Amniotic epithelial cell (primary cell): ENCODE data around the gene USP48.

Experiments
- DNase-seq: peaks from one replicate; pipeline ENCODE4 v3.0.0-alpha.2; 2010; ENCODE audit warnings: low read depth

The USP48 gene

DNA sequence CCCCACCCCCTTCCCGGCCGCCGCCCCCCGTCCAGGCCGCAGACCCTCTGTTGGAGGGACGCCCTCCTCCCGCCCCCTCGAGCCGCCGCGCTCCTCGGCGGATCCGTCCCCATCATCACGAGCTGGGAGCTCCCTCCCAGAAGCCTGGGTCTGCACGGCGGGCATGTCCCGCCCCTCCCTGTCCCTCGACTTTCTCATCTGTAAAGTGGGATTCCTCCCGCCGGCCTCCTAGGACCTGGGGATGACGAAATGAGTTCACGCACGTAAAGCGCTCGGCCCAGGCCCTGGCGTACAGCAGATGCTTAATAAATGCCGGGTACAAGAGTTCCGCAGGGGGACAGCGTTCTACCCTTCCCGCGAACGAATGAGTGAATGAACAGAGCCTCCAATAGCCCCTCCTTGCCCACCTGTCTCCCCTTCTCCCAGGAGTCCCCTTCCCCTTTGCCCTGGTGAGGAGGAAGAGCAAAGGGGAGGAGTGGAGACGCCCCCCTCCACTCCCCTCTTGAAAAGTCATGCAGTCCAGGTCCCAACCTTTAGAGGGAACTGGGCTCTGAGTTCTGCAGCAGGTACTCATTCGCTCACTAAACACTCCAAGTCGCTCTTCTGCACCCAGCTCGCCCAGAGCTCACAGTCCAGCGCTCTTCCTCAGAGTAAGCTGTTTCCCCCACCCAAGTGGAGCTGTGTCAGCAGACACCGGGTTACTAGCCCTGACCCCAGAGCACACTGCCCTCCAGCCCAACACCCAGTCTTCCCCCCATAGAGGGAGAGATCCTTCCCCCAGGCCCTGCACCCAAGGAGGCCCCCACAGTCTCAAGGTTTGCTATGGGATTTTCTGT is 130.6 kb downstream of the USP48 start:
- no peak for DNase-seq

DNA sequence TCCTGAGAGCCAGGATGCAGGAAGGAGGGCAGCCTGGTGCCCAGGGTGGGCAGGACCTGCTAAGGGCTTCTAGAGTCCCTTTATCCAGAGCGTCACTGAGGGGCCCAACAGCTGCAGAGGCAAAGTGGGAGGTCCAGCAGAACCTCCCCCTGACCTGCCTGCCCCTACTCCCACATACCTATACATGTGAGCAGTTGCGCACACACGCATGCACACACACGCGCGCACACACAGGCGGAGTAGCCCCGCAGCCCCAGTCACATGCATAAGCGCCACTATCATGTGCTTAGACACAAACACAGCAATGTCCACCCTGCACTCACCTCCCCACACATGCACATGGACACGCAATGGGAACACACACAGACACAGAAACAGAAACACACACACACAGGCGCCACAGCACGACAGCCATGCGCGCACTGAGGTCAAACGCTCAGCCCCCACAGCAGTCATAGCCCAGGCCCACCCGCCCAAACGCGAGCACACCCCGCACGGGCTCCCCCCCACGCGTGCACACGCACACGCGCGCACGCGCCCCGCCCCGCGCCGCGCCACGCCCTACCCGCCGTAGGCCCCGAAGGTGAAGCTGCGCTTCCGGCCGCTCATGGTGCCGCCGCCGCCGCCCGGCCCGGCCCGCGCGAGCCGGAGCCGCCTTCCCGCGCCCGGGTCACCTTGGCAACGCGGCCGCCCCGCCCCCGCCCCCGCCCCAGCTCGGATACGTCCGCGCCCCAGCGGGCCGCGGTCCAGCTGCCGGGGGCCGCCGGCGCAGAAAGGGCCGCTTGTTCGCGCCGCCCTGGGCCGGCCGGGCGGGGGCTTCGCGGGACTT is 131.5 kb downstream of the USP48 start:
- DNase-seq = no peak

DNA sequence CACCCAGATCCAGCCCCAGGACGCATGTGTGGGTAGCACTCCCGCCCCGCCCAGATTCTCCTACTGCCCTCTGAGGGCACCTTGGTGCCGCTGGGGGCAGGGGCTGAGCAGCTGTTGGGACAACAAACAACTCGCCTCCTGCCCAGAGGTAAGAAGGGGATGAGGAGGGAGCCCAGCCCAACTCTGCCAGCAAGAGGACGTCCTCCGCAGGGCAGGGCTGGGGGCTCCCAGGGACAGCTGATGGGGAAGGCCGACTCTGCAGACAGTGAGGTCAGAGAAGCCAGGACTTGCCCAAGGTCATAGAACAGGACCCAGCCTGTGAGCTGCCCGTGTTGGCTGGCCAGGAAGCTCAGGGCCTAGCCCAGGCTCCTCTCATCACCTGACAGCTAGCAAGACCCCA is 132.5 kb downstream of the USP48 start:
- DNase-seq = no peak

DNA sequence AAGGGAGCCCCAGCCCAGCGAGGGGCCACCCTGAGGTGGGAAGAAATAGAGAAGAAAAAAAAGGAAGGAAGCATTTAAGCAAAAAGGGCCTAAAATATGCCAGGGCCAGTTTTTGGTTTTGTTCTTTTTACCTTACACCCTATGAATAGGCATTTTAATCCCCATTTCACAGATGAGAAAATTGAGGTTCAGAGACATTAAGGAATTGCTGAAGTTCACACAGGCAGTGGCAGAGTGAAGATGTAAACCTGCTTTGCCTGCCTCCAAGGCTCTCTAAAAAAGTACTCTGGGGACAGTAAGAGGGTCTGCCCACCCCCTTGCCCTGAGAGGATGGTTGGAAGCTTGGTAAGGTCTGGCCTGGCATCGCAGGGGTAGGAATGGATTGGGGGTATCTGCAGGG is 133.6 kb downstream of the USP48 start:
- no peak for DNase-seq

DNA sequence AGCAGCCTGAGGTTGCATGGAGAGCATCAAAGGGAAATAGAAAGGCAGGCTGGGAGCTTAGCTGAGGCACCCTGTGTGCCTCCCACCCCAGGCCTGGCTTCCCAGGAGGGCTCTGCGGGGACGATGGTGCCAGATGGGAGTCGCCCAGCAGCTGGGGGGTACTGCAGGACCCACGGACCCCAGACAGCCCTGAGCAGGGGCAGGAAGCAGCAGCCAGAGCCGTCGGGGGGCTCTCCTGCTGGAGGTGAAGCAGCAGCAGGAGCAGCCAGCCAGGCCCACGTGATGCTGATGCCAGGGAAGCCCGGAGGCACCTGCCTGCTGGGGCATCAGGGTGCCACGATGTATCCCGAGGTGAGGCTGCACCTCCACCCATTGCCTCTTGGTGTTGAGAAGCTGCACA is 134.2 kb downstream of the USP48 start:
- no peak for DNase-seq

DNA sequence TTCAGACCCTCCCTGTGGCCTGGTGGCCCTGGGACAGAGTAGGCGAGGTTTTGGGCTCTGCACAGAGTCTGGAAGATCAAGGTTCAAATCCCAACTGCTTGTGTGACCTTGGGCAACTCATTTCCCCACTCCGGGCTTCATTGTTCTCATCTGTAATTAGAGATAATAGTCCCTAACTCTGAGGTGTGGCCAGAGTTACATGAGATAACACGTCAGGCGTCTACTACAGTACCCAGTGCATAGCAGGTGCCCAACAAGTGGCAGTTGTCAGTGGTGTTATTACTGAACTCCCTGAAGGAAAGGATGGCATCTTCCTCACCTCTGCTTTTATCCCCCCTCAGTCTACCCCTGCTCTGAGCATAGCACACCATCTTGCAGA is 134.6 kb downstream of the USP48 start:
- DNase-seq = no peak

DNA sequence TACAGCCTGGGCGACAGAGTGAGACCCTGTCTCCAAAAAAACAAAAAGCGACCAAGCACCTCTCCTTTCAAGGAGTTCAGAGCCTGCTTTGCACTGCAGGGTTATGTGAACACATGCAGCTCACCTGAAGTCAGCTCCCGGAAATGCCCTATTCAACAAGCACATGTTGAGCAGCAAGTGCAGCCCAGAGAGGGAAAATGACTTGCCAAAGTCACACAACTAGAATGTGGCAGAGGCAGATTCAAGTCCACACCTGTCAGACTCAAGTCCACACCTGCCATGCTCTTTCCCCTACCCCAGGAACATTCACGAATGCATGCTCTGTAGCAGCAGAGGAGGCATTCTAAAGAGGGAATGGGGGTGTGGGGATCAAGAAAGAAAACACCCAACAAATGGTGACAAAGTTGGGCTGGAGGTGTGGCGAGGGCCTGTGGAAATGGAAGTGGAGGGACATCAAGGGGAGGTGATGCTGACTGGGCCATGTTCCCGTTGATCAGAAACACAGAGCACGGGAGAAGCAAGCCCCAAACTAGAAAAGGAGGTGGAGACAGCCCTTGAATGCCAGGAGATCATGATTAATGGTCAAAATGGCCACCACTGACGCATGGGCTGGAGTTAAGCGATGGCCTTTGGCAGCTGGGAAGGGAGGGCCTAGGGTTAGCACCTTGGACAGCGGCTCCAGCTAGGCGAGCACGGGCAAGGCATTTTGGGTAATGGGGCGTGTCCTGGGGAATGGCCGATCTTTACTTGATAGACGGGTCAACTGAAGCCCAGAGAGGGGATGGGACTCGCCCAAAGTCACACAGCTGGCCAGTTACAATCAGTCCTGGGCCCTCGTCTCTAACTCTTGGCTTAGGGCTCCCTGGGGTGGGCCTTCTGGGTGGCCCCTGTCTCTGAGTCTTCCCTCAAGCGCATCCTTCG is 135.3 kb downstream of the USP48 start:
- DNase-seq = peak; percentile 69

DNA sequence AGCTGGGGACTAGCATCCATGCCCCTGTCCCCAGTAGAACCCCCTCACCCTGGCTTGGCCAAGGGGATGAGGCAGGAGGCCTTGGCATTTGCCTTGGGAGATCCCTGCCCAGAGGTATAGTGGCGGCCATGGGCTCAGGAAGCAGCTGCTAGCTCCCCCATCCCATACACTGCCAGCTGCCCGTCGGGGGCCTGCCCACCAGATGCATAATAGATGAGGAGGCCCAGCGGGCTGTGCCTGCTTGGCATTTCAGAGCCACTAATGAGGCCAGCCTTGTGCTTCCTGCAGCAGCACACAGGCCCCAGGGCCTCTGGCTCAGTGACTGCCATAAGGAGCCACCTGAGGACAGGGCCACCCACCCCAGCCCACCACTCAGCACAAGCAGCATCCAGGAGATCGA is 137.4 kb downstream of the USP48 start:
- no peak for DNase-seq

DNA sequence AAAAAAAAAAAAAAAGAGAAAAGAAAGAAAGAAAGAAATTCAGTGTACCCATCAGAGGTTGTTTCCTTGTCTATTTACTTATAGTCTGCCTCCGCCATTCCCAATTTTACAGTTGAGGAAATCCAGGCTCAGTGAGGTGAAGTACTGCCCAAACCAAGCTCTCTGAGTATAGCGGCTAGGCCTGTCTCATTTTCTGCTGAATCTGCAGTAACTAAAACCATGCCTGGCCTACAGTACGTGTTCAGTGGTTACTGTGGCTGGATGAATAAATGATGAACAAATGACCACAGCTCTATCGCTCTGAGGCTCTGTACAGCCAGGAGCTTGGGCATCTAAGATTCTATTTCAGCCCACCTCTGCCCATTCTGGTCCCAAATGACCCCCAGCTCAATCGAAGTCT is 138.0 kb downstream of the USP48 start:
- no peak for DNase-seq

DNA sequence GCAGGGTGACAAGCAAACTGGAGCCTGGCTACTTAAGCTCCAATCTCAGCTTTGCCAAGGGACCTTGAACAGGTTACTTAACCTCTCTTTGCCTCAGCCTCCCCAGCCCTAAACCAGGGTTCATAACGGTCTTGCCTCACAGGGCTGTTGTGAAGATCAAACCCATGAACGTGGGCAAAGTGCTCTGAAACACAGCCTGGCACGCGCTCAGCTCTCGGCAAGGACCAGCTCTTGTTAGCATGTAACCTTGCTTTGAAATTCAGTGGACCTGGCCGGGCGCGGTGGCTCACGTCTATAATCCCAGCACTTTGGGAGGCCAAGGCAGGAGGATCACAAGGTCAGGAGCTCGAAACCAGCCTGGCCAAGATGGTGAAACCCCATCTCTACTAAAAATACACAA is 138.6 kb downstream of the USP48 start:
- no peak for DNase-seq

DNA sequence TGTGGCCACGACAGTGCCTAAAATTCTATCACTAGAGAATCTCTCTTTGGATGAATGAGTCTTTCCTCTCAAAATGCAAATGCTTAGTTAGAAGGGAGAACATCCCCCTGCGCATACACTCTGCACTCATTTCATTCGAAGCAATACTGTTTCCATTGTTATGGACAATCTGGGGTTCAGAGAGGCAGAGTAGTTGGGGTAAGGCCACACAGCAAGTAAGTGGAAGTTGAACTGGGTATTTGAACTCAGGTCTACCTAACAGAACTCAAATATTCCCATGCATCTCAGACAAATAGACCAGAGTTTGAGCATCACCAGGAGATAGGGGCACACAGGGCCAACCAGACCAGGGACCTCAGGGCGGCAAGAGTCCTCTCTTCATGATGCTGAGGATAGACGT is 139.3 kb downstream of the USP48 start:
- no peak for DNase-seq

DNA sequence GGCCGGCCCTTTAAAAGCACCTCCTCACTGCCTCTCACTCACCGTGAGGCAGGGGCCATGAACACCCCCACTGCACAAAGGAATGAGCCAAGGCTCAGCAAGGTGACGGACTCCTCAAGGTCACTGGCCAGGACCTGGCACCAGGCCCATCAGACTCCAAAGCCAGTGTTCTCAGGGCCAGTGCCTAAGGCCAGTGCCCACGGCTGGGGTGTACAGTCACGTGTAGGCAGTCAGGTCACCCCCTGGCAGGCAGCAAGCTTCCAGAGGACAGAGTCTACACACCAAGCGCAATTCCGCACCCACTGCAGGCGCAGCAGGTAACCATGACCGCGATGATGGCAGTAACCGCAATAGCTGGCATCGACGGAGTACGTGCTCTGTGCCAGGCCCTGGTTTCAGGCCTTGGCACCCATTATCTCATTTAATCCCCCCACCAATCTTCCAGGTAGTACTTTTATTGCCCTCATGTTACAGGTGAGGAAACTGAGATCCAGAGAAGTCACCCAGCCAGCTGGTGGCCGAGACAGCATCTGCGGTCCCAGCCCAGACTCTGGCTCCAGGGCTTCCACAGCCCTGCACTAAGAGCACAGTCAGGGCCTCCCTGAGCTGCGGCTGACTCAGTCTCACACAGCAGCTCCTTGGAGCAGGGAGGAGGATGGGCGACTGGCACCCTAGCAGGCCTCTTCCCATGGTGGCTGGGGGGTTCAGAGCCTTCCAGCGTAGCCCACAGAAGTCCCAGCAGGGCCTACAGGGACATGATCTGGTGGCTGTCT is 140.8 kb downstream of the USP48 start:
- DNase-seq = no peak

DNA sequence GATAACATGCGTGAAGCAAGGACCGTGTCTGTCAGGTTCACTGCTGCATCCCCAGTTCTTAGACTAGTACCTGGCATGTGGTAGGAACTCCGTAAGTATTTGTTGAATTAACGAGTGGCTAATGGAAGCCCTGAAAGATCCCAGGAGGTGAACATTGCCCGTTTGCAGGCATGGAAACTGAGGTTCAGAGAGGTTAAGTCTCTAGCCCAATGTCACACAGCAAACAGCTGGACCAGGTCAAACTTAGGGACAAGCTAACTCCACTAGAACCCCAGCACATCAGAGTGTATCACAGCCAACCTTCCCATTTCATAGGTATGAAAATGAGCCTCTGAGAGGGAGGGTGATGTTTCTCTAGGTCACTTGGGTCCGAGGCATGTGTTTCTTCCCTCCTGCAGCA is 141.4 kb downstream of the USP48 start:
- DNase-seq = no peak

DNA sequence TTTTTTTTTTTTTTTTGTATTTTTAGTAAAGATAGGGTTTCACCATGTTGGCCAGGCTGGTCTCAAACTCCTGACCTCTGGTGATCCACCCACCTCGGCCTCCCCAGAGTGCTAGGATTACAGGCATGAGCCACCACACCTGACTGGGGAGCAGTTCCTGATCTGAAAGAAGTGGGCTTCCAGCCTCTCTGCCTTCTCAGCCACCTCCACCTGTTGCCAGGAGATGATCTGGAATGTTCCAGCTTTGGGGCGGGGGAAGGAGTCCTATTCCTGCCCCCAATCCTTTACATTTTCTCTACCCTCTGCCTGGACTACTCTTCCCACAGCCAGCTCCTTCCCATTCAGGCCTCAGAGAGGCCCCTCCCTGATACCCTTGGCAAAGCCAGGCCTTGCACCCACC is 141.9 kb downstream of the USP48 start:
- DNase-seq = no peak

DNA sequence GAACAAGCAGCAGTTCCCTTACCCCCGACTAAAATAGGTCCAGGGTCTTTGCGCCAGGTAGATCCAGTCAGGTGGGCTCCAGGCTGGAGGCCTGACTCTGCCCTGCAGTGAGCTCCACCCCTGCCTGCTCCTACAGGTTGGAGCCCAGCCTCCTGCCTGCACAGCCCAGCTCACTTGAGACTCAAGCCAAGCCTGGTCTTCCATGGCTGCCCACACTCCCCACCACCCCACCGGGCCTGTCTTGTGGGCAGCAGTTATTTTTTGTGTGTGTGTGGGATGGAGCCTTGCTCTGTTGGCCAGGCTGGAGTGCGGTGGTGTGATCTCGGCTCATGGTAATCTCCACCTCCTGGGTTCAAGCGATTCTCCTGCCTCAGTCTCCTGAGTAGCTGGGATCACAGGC is 142.3 kb downstream of the USP48 start:
- DNase-seq = no peak

DNA sequence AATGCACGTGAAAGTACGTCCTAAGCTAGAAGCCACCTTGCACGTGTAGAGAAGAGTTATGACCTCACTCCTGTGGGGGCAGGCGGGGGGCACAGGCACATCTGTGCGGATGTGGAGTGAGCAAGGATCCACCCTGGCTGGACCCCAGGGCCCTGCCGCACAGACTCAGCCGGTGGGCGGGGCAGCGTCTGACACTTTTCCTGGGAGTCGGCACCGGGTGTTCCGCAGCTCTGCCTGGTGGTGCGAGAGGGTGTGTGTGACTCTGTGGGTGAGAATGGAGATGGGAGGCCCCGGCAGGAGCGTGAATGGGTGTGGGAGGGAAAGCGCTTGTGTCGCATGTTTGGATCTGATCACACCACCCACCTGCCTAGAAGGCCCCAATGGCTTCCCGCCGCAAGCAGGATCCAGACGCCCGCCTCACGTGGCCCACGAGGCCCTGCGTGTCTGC is 143.3 kb downstream of the USP48 start:
- DNase-seq = no peak

DNA sequence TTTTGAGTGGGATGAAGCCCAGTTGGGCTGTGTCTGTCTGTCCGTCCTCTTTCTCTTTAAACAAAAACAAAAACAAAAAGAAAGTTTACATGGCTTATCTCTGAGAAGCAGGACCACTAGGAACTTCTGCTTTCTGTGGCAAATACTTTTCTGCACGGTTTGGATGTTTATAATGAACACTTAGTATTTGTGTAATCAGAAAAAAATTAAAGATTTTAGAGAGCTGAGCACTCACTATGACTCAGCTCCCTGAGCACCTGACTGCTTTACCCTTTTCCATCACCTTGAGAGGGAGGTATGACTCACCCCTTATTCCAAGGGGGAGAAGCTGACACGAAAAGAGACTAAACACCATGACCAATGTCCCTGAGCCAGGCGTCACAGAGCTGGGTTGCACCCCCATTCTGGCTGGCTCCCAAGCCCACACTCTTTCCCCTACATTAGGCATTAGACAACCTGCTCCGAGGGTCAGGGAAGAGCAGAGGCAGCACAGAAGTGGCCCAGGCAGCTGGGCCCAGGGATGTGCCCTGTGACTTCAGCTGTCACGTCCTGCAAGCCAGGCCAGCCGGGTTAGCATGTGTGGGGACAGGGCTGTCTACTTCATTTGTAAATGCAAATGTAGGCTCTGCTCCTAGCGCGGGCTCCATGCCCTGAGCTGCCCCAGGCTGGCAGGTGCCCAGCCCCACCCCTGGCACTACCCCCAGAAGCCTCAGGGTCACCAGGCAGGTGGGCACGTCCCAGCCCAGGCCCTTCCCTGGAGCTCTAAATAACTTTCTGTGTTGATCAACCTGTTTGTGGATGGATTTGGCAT is 144.2 kb downstream of the USP48 start:
- DNase-seq = peak; percentile 51

DNA sequence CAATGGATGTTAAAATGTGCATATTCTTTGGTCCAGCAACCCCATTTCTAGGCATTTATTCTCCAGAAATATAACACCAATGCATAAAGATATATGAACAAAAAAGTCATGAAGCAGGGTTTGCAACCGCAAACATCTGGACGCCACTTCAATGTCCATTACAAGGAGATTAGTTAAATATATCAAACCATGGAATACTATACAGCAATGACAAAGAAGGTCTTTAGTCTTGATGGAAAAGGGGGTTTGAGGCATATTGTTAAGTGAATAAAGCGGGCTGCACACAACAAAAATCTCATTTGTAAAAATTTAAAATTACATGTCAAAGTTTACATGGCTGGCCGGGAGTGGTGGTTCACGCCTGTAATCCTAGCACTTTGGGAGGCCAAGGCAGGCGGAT is 145.4 kb downstream of the USP48 start:
- no peak for DNase-seq

DNA sequence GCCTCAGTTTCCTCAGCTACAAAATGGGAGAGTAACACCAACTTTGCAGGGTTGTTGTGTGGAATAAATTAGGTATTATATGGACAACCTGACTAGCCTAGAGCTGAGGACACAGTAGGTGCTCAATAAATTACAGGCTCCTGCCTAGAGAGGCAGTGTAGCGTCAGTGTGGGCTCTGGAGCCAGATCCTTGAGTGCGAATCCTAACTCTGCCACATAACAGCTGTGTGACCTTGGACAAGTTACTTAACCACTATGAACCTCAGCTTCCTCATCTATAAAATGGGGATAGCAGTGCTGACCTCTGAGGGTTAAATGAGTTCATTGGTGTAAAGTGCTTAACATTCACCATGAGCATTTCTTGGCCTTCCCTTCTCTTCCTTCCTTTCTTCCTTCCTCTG is 146.9 kb downstream of the USP48 start:
- DNase-seq = no peak

DNA sequence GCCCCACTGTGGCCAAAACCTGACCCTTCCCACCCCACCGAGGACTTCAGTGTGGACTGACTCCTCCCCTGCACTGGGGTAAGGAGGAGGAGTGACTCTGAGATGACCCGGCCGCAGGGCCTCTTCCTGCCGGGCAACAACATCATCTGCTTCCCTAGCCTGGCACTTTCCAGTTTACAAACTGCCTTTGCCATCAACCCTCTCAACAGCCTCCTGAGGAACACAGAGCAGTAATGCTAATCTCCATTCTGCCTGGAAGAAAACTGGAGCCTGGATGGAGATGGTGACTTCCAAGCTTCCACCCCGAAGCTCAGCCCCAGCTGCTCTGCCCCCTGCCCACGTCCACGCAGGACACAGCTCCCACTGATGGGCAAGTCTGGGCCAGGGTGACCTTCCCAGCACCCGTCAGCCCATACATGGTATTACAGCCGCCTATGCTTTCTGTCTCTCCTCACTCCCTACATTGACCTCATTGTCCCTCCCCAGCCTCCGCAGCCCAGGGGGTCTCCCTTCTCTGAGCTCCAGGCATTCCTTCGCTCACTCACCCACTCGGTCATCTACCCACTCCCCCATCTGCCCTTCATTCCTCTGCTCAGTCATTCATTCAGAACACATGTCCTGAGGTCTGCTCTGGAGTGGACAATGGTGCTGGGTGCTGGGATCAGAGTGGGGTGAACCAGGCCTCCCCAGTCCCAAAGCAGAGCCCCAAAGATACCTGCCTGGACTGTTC is 148.0 kb downstream of the USP48 start:
- DNase-seq = no peak
